ENCODE data around the gene ZC3H12C.
A peak's percentile ranks its signal among the peaks of the same experiment; 100 is the strongest.
"Not testable (repeated sequence)": the region's sequence is repeated elsewhere in the genome, so short reads cannot be mapped to it uniquely, and the experiment has no call there.

ZC3H12C gene

GRCh38 chr11:110185121-110185591 is 92.0 kb downstream of the ZC3H12C start:
- DNase-seq (ENCODE audit: low read depth) = peak; percentile 74

- DNase-seq (ENCODE audit: low read depth) = no peak
These were observed 92.4 kb downstream of the ZC3H12C start for GRCh38 chr11:110185599-110185998.

- DNase-seq (ENCODE audit: low read depth) = no peak
These were observed 93.3 kb downstream of the ZC3H12C start for GRCh38 chr11:110186456-110186855.

- DNase-seq (ENCODE audit: low read depth) = no peak
These were observed 93.7 kb downstream of the ZC3H12C start for GRCh38 chr11:110186867-110187266.

GRCh38 chr11:110187731-110188130 is 94.5 kb downstream of the ZC3H12C start:
- DNase-seq (ENCODE audit: low read depth) = no peak

- no peak for DNase-seq (ENCODE audit: low read depth)
These were observed 97.7 kb downstream of the ZC3H12C start for GRCh38 chr11:110190885-110191284.

DNA sequence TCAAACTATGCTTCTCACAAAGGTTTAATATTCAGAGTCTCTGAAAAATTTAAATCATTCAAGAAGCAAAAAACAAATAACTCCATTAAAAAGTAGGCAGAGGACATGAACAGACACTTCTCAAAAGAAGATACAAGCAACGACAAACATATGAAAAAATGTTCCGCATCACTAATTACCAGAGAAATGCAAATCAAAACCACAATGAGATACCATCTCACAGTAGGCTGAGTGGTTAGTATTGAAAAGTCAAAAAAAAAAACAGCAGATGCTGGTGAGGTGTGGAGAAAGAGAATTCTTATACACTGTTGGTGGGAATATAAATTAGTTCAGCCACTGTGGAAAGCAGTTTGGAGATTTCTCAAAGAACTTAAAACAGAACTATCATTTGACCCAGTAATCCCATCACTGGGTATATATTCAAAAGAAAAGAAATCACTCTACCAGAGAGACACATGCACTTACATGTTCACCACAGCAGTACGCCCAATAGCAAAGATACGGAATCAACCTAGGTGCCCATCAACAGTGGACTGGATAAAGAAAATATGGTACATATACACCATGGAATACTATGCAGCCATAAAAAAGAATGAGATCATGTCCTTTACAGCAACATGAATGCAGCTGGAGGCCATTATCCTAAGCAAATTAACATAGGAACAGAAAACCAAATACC is 99.6 kb downstream of the ZC3H12C start:
- not testable (repeated sequence) for DNase-seq (ENCODE audit: low read depth)

DNA sequence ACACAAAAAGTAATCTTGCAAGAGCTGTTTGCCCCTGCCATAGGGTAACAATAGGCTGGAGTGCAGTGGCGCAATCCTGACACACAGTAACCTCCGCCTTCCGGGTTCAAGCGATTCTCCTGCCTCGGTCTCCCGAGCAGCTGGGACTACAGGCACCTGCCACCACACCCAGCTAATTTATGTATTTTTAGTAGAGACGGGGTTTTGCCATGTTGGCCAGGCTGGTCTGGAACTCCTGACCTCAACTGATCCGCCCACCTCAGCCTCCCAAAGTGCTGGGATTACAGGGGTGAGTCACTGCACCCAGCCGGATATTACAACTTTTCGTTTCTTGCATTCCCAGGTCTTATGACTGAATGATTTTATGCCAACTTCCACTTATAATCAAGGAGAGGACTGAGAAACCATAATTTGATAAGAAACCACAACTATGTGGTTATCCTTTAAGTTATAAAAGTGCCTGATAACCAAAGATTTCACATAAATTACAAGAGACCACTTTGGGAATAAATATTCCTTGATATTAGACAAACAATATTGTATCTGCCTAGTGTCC is 101.1 kb downstream of the ZC3H12C start:
- DNase-seq (ENCODE audit: low read depth) = peak; percentile 84

GRCh38 chr11:110196241-110196754 is 103.1 kb downstream of the ZC3H12C start:
- DNase-seq (ENCODE audit: low read depth) = peak; percentile 89

DNA sequence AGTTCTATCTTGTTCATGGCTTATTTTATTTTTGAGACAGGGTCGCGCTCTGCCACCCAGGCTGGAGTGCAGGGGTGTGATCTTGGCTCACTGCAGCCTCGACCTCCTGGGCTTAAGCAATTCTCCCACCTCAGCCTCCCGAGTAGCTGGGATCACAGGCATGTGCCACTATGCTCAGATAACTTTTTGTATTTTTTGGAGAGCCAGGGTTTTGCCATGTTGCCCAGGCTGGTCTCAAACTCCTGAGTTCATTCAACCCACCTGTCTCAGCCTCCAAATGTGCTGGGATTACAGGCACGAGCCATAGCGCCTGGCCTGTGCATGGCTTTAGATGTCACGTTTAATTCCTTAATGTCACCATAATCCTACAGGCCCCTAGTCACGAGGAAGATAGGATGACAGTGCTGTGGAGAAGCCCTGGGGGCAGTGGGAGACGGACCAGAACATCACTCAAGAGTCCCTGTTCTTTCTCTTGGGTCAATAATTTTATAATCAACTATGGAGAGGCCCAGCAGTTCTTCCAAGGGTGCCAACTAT is 103.8 kb downstream of the ZC3H12C start:
- no peak for DNase-seq (ENCODE audit: low read depth)

- no peak for DNase-seq (ENCODE audit: low read depth)
These were observed 105.0 kb downstream of the ZC3H12C start for GRCh38 chr11:110198031-110198729.

DNA sequence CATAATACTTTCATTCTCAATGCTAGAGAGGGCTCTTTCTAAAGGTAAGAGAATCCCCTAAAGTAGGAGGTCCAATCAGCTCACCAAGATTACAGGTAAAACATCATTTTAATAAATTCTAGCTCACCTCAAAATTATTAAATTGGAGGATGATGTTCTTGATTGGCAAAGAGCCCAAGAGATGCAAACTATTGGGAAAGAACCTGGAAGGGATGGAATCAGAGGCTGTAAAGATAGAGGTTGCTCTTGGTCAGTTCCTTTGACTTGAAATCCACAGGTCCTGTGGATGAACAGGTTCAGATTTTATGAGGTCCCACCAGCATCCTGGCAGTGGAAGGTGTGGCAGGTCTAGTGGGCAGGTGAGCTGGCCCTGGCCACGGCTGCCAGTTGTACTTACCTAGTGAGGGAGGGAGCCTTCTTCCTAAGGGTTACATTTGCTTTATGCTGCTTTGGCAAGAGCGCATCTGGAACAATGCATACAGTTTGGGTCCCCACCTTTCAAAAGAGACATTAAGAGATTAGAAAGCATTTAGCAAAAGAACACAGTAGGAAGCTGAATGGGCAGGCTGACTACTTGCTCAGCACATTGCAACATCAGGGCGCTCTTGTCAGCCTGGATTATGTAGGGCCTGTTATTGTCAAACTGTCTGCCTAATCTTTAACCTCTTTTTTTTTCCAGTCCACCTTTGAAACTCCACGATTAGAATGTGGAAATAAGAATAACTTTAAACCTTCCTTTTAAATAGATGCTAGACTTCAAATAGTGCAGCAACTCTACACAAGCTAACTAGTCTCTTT is 106.2 kb downstream of the ZC3H12C start:
- no peak for DNase-seq (ENCODE audit: low read depth)

DNA sequence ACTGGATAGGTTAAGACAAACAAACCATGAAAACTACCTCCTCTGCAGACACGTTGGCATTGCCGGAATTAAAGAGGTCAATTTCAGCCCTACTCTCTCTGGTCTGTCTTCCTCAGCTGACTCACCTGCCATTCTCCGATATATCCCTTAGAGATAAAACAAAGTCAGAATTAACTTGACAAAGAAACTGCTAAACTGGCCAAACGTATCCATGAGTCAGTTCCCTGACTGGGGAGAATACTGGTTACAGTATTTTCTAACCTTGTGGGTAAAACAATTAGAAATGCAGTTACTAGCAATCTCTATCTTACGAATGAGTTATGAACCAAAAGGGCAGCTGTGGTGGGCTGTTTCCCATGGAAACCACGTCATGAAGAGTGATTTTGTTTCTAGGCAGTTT is 107.0 kb downstream of the ZC3H12C start:
- DNase-seq (ENCODE audit: low read depth) = peak; percentile 54

GRCh38 chr11:110200836-110201235 is 107.6 kb downstream of the ZC3H12C start:
- no peak for DNase-seq (ENCODE audit: low read depth)

DNA sequence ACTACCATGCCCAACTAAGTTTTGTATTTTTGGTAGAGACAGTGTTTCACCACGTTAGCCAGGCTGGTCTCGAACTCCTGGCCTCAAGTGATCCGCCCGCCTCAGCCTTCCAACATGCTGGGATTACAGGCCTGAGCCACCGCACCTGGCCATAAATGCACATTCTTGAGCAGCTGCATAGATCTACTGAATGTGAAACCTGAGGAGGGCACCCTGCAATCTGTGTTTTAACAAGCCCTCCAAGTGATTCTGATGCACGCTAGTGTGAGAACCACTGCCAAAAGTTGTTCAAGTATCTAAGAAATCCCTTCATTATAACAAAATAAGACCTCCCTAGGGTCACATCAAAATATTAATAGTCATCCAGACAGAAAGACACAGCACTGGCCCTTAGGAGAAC is 113.9 kb downstream of the ZC3H12C start:
- DNase-seq (ENCODE audit: low read depth) = no peak

- DNase-seq (ENCODE audit: low read depth) = not testable (repeated sequence)
These were observed 115.6 kb downstream of the ZC3H12C start for GRCh38 chr11:110208678-110209312.

GRCh38 chr11:110209313-110209694 is 116.1 kb downstream of the ZC3H12C start:
- DNase-seq (ENCODE audit: low read depth) = not testable (repeated sequence)

DNA sequence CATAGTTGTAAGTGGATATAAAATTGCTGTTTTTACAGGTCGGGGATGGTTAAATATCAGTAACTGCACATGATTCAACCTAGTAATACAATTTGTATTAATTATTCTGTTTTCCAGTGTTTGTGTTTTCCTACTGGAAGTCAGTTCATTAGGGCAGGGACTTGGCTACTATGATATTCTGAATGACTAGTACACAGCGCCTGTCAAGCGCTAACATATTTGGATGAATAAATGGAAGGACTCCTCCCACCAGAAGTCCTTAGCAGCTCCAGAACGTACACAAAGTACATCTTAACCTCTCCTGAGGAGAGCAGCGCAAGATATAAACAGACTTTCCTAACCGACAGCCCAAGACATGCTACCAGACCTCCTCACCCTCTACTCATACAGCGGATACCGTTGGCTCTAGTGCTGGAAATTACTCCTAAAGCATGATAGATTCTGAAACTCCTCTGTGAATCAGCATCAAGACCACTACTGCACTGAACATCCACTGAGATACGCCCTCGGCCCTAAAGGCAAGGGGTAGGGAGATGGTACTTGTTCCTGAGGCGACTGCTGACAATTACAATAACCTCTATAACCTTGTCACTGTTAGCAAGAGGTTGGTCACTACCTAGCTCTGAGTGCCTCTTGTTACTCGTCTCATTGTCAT is 124.2 kb downstream of the ZC3H12C start:
- DNase-seq (ENCODE audit: low read depth) = no peak

DNA sequence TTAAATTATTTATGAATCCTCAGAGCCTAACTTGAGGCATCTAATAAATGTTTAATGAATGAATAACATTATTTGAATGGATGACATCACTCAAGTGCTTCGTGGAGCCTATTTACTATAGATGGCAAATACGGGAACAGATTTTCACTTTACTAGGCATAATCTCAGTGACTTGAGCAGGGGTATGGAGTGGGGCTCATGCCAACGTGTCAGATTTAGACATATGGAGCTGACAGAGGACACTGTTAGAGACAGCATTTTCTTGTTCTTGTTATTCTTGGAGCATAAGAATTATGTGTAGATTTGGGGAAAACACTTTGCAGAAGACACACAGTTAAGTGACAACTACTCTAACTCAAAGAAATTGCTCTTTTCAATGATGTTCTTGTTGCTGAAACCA is 124.7 kb downstream of the ZC3H12C start:
- DNase-seq (ENCODE audit: low read depth) = no peak

GRCh38 chr11:110219006-110219785 is 126.0 kb downstream of the ZC3H12C start:
- no peak for DNase-seq (ENCODE audit: low read depth)

Data from non-pigmented ciliary epithelial cell (primary cell).